GM12878 (cell line): ENCODE measurements around the gene HAP1. TPM values are rescaled to one million over a fixed set of nuclear protein-coding genes. Genes with fewer than 3 reads are reported as not detected.

Source experiments
- ATF7 ChIP-seq: fragments of 450-650 bp; IDR thresholded peaks from 2 replicates; pipeline ENCODE4 v1.6.1; 2016; ENCODE audit warnings: low read depth, mild to moderate bottlenecking
- BRCA1 ChIP-seq: IDR thresholded peaks from 2 replicates; pipeline ENCODE4 v1.6.1; 2011; ENCODE audit warnings: low read depth, low read length, improper control_type of control experiment
- CREB1 ChIP-seq: IDR thresholded peaks from 2 replicates; pipeline ENCODE4 v1.6.1; 2012; ENCODE audit warnings: low read depth, mild to moderate bottlenecking, inconsistent platforms
- EGR1 ChIP-seq, 2 experiments: IDR thresholded peaks; 1 replicate in 1 of 2; 2 replicates in 1 of 2; pipeline ENCODE4 v1.6.1; 2011 to 2012; ENCODE audit warnings: low read depth in 2 of 2, low read length in 2 of 2, borderline replicate concordance in 1 of 2, mild to moderate bottlenecking in 1 of 2, moderate library complexity in 1 of 2
- EP300 ChIP-seq, 2 experiments: fragments of 150-350 bp in 1 of 2; IDR thresholded peaks; 2 replicates each; pipeline ENCODE4 v1.6.1; 2011 to 2012; ENCODE audit warnings: low read depth in 2 of 2, low read length in 2 of 2, borderline replicate concordance in 1 of 2, improper control_type of control experiment in 1 of 2, inconsistent platforms in 1 of 2; ENCODE audit not compliant: control insufficient read depth in 1 of 2
- FOXM1 ChIP-seq: IDR thresholded peaks from 2 replicates; pipeline ENCODE4 v1.6.1; 2012; ENCODE audit warnings: low read depth, mild to moderate bottlenecking, inconsistent platforms, low read length, moderate library complexity
- MTA2 ChIP-seq: fragments of 450-650 bp; IDR thresholded peaks from 2 replicates; pipeline ENCODE4 v1.6.1; 2016; ENCODE audit warnings: low read depth, mild to moderate bottlenecking, moderate library complexity
- MXI1 ChIP-seq: fragments of 150-350 bp; IDR thresholded peaks from 2 replicates; pipeline ENCODE4 v1.6.1; 2011; ENCODE audit warnings: low read depth, mild to moderate bottlenecking, inconsistent platforms, low read length, improper control_type of control experiment
- NBN ChIP-seq: fragments of 450-650 bp; IDR thresholded peaks from 2 replicates; pipeline ENCODE4 v1.6.1; 2016
- NFXL1 ChIP-seq: fragments of 450-650 bp; IDR thresholded peaks from 2 replicates; pipeline ENCODE4 v1.6.1; 2017; ENCODE audit warnings: antibody characterized with exemption, mild to moderate bottlenecking, borderline replicate concordance
- NFYA ChIP-seq: IDR thresholded peaks from 2 replicates; pipeline ENCODE4 v1.6.1; 2011; ENCODE audit warnings: low read depth, mild to moderate bottlenecking, low read length, improper control_type of control experiment, borderline replicate concordance
- RAD21 ChIP-seq: IDR thresholded peaks from 2 replicates; pipeline ENCODE4 v1.6.1; 2011; ENCODE audit warnings: mild to moderate bottlenecking, low read depth, low read length, moderate library complexity; ENCODE audit not compliant: insufficient read depth
- SREBF2 ChIP-seq: IDR thresholded peaks from 2 replicates; pipeline ENCODE4 v1.6.1; 2012; ENCODE audit warnings: mild to moderate bottlenecking, low read length
- STAT3 ChIP-seq: IDR thresholded peaks from 2 replicates; pipeline ENCODE4 v1.6.1; 2011; ENCODE audit warnings: low read depth, low read length, improper control_type of control experiment
- TAF1 ChIP-seq: IDR thresholded peaks from 2 replicates; pipeline ENCODE4 v1.6.1; 2011; ENCODE audit warnings: mild to moderate bottlenecking, low read depth, low read length, borderline replicate concordance
- polyA plus RNA-seq, 11 experiments: library from polyadenylated mRNA; depleted of rRNA in 4 of 11; unstranded in 6 of 11; stranded (reverse) in 5 of 11; fragments of >200 nt; fragmentation: Nextera tagmentation in 4 of 11; fragmentation: Illumina TruSeq in 1 of 11; extraction: Ambion mirVana in 4 of 11; extraction: Trizol in 1 of 11; gene quantifications; 1 replicate in 1 of 11; 2 replicates in 10 of 11; pipeline versions ENCODE4 v1.2.1 to v1.2.3, GENCODE V29; 2011 to 2016; ENCODE audit warnings: inconsistent platforms in 2 of 11, missing spikeins in 2 of 11, low read depth in 1 of 11
- total RNA-seq, 4 experiments: library from RNA; depleted of rRNA in 3 of 4; stranded (reverse); fragments of >200 nt in 3 of 4; fragmentation: Illumina TruSeq in 1 of 4; extraction: Trizol in 1 of 4; gene quantifications; 2 replicates each; pipeline versions ENCODE4 v1.2.1 to v1.2.3, GENCODE V29; 2013 to 2021
- TF ChIP-seq, protein P1 (sequence below): IDR thresholded peaks from 2 replicates; pipeline ENCODE4 v1.6.1; 2012; ENCODE audit warnings: low read depth, low read length, improper control_type of control experiment
- TF ChIP-seq, protein P2 (sequence below): fragments of 450-650 bp; formaldehyde crosslinking; IDR thresholded peaks from 2 replicates; pipeline ENCODE4 v1.4.0; 2022; ENCODE audit warnings: mild to moderate bottlenecking, moderate library complexity
- TF ChIP-seq, protein P3 (sequence below): IDR thresholded peaks from 2 replicates; pipeline ENCODE4 v1.6.1; 2012; ENCODE audit warnings: low read length, inconsistent platforms
- TF ChIP-seq, protein P4 (sequence below), 3 experiments: IDR thresholded peaks in 2 of 3; conservative IDR thresholded peaks in 1 of 3; 2 replicates each; pipeline ENCODE4 v1.5.1; 2011; ENCODE audit warnings: low read depth in 3 of 3, low read length in 3 of 3, mild to moderate bottlenecking in 3 of 3, control low read depth in 2 of 3, moderate library complexity in 2 of 3, inconsistent platforms in 1 of 3, mixed read lengths in 1 of 3; ENCODE audit not compliant: control insufficient read depth in 2 of 3, insufficient read depth in 1 of 3; ENCODE audit errors: extremely low read depth in 1 of 3

Gene HAP1
- total and polyA plus RNA-seq, 10 of the 15 experiments (the other 5 are each of a cell fraction or from before 2014, with no cell fraction given) = not detected

GRCh38 chr17:41687828-41688640 lies 46.4 kb downstream of the HAP1 start (continued):
- TF ChIP-seq, protein P1, sequence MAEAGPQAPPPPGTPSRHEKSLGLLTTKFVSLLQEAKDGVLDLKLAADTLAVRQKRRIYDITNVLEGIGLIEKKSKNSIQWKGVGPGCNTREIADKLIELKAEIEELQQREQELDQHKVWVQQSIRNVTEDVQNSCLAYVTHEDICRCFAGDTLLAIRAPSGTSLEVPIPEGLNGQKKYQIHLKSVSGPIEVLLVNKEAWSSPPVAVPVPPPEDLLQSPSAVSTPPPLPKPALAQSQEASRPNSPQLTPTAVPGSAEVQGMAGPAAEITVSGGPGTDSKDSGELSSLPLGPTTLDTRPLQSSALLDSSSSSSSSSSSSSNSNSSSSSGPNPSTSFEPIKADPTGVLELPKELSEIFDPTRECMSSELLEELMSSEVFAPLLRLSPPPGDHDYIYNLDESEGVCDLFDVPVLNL = no peak; the same call in 1 of the 2 replicates
- TF ChIP-seq, protein P2, sequence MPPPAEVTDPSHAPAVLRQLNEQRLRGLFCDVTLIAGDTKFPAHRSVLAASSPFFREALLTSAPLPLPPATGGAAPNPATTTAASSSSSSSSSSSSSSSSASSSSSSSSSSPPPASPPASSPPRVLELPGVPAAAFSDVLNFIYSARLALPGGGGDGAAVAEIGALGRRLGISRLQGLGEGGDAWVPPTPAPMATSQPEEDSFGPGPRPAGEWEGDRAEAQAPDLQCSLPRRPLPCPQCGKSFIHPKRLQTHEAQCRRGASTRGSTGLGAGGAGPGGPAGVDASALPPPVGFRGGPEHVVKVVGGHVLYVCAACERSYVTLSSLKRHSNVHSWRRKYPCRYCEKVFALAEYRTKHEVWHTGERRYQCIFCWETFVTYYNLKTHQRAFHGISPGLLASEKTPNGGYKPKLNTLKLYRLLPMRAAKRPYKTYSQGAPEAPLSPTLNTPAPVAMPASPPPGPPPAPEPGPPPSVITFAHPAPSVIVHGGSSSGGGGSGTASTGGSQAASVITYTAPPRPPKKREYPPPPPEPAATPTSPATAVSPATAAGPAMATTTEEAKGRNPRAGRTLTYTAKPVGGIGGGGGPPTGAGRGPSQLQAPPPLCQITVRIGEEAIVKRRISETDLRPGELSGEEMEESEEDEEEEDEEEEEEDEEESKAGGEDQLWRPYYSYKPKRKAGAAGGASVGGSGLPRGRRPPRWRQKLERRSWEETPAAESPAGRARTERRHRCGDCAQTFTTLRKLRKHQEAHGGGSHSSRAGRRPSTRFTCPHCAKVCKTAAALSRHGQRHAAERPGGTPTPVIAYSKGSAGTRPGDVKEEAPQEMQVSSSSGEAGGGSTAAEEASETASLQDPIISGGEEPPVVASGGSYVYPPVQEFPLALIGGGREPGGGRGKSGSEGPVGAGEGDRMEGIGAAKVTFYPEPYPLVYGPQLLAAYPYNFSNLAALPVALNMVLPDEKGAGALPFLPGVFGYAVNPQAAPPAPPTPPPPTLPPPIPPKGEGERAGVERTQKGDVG (CRISPR knock-in tag) = no peak
- TF ChIP-seq BRCA1 (no peak), STAT3 (no peak), TAF1 (no peak), SREBF2 (no peak), MXI1 (peak; percentile 52; the same call in 1 of the 2 replicates), EGR1 (IDR thresholded peaks at IDR 0.05; ENCODE audit: borderline replicate concordance in 1 of 2, low read depth in 2 of 2, low read length in 2 of 2) (peak in 1 of 2 experiments; percentile 77; a peak in 2 of 3 replicates), NFYA (no peak), CREB1 (no peak), ATF7 (peak; percentile 72), EP300 (IDR thresholded peaks at IDR 0.05; ENCODE audit: borderline replicate concordance in 1 of 2, control insufficient read depth in 1 of 2, low read depth in 2 of 2, low read length in 2 of 2) (0 out of 4 replicates have a peak, but pooled peaks of 1 of the 2 experiments have one; percentile 22), NBN (no peak; the same call in 1 of the 2 replicates), MTA2 (peak; percentile 19; the same call in 1 of the 2 replicates), FOXM1 (peak; percentile 29; the same call in 1 of the 2 replicates), RAD21 (0 out of 2 replicates have a peak, but pooled peaks have one; percentile 4), NFXL1 (no peak)
- TF ChIP-seq, protein P3, sequence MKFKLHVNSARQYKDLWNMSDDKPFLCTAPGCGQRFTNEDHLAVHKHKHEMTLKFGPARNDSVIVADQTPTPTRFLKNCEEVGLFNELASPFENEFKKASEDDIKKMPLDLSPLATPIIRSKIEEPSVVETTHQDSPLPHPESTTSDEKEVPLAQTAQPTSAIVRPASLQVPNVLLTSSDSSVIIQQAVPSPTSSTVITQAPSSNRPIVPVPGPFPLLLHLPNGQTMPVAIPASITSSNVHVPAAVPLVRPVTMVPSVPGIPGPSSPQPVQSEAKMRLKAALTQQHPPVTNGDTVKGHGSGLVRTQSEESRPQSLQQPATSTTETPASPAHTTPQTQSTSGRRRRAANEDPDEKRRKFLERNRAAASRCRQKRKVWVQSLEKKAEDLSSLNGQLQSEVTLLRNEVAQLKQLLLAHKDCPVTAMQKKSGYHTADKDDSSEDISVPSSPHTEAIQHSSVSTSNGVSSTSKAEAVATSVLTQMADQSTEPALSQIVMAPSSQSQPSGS = no peak
- TF ChIP-seq, protein P4, sequence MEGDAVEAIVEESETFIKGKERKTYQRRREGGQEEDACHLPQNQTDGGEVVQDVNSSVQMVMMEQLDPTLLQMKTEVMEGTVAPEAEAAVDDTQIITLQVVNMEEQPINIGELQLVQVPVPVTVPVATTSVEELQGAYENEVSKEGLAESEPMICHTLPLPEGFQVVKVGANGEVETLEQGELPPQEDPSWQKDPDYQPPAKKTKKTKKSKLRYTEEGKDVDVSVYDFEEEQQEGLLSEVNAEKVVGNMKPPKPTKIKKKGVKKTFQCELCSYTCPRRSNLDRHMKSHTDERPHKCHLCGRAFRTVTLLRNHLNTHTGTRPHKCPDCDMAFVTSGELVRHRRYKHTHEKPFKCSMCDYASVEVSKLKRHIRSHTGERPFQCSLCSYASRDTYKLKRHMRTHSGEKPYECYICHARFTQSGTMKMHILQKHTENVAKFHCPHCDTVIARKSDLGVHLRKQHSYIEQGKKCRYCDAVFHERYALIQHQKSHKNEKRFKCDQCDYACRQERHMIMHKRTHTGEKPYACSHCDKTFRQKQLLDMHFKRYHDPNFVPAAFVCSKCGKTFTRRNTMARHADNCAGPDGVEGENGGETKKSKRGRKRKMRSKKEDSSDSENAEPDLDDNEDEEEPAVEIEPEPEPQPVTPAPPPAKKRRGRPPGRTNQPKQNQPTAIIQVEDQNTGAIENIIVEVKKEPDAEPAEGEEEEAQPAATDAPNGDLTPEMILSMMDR (IDR thresholded peaks at IDR 0.05 in 2 of 3, conservative IDR thresholded peaks at IDR 0.05 in 1 of 3; ENCODE audit: control insufficient read depth in 2 of 3, extremely low read depth in 1 of 3, insufficient read depth in 1 of 3, low read depth in 3 of 3, low read length in 3 of 3) = peak; percentile 37 to 48 (median 40); a peak in 5 of 6 replicates
